Activated CD8-positive, alpha-beta T cell treated with anti-CD3 and anti-CD28 coated beads for 36 hours (primary cell): ENCODE measurements around the gene SLC4A4. TPM values are rescaled to one million over a fixed set of nuclear protein-coding genes. Genes with fewer than 3 reads are reported as not detected.

Experiments
- ATAC-seq: fragments of 200-7000 bp; cut with Tn5 transposase; one replicate; pipeline ENCODE4 v1.10.0; 2021; ENCODE audit warnings: mild to moderate bottlenecking, moderate library complexity
- CTCF ChIA-PET: fragments of 350-600 bp; sonication (Branson Sonifier 250); formaldehyde crosslinking; loops from one replicate; lab custom pipeline; 2021; ENCODE audit warnings: antibody characterized with exemption; lab: Charles Lee
- POLR2A ChIA-PET: fragments of 350-600 bp; sonication (Branson Sonifier 250); formaldehyde crosslinking; loops from one replicate; lab custom pipeline; 2021; ENCODE audit warnings: antibody characterized with exemption; lab: Charles Lee
- DNase-seq: peaks from one replicate; pipeline ENCODE4 v3.0.0-alpha.2; 2020
- H3K27ac Mint-ChIP-seq: one replicate; pipeline ENCODE4 v1.8.0; 2021; ENCODE audit warnings: mild to moderate bottlenecking, mixed read lengths
- H3K27me3 Mint-ChIP-seq: one replicate; pipeline ENCODE4 v1.8.0; 2021; ENCODE audit warnings: mixed read lengths
- H3K36me3 Mint-ChIP-seq: one replicate; pipeline ENCODE4 v1.8.0; 2021; ENCODE audit warnings: low read depth, mixed read lengths
- H3K4me1 Mint-ChIP-seq: one replicate; pipeline ENCODE4 v1.8.0; 2021; ENCODE audit warnings: low read depth, mixed read lengths
- H3K4me3 Mint-ChIP-seq: one replicate; pipeline ENCODE4 v1.8.0; 2021; ENCODE audit warnings: mild to moderate bottlenecking, moderate library complexity, mixed read lengths
- H3K9me3 Mint-ChIP-seq: one replicate; pipeline ENCODE4 v1.8.0; 2021; ENCODE audit warnings: mixed read lengths
- CTCF ChIP-seq: fragments of 200-600 bp; IDR thresholded peaks from one replicate; pipeline ENCODE4 v1.8.0; 2022; ENCODE audit warnings: antibody characterized with exemption, mild to moderate bottlenecking
- intact Hi-C: fragments of 100-400 bp; cut with micrococcal nuclease; formaldehyde crosslinking; loops from one replicate; pipeline ENCODE4 v1.10.0; 2022
- total RNA-seq, 2 experiments: library from RNA; stranded (reverse); gene quantifications; one replicate each; pipeline ENCODE4 v1.2.3, GENCODE V29; 2021

Gene SLC4A4
- total RNA-seq, 2 experiments from 2014 or later, result 0.59 to 0.81 TPM

GRCh38 chr4:71608678-71609071, 269.9 kb downstream of the SLC4A4 start:
- ATAC-seq (no peak), DNase-seq (no peak)
- Mint-ChIP-seq H3K27ac (no peak overlapping the region), H3K36me3 (no peaks in the 10 kb centered on the region), H3K4me1 (no peaks in the 10 kb centered on the region), H3K4me3 (no peak overlapping the region), H3K27me3 (peaks cover 5% of the 10 kb centered on the region), H3K9me3 (no peaks in the 10 kb centered on the region)
- TF ChIP-seq CTCF, result no peak
- intact Hi-C loops, result no loop called here
- ChIA-PET CTCF (no interaction called here), POLR2A (no interaction called here)

GRCh38 chr4:71609167-71609566, 270.3 kb downstream of the SLC4A4 start:
- no peak for DNase-seq
- intact Hi-C loops, result no loop called here
- H3K36me3 Mint-ChIP-seq, result no peaks in the 10 kb centered on the region
- no peak for ATAC-seq
- no peaks in the 10 kb centered on the region for H3K9me3 Mint-ChIP-seq
- POLR2A ChIA-PET, result no interaction called here
- peaks cover 5% of the 10 kb centered on the region for H3K27me3 Mint-ChIP-seq
- CTCF ChIA-PET, result no interaction called here
- H3K27ac Mint-ChIP-seq, result no peak overlapping the region
- H3K4me1 Mint-ChIP-seq, result no peaks in the 10 kb centered on the region
- TF ChIP-seq CTCF, result no peak
- no peak overlapping the region for H3K4me3 Mint-ChIP-seq

GRCh38 chr4:71609651-71610050, 270.8 kb downstream of the SLC4A4 start:
- ATAC-seq (no peak), DNase-seq (no peak)
- Mint-ChIP-seq H3K36me3 (no peaks in the 10 kb centered on the region), H3K27ac (no peak overlapping the region), H3K27me3 (peaks cover 5% of the 10 kb centered on the region), H3K9me3 (no peaks in the 10 kb centered on the region), H3K4me3 (no peak overlapping the region), H3K4me1 (no peaks in the 10 kb centered on the region)
- TF ChIP-seq CTCF, result no peak
- POLR2A ChIA-PET, result no interaction called here
- intact Hi-C loops, result no loop called here
- CTCF ChIA-PET, result no interaction called here

- DNase-seq (no peak), ATAC-seq (no peak)
- no peaks in the 10 kb centered on the region for H3K9me3 Mint-ChIP-seq
- intact Hi-C loops, result no loop called here
- H3K27ac Mint-ChIP-seq, result no peak overlapping the region
- H3K36me3 Mint-ChIP-seq, result no peaks in the 10 kb centered on the region
- CTCF ChIA-PET, result no interaction called here
- peaks cover 4% of the 10 kb centered on the region for H3K27me3 Mint-ChIP-seq
- H3K4me1 Mint-ChIP-seq, result no peaks in the 10 kb centered on the region
- no peak overlapping the region for H3K4me3 Mint-ChIP-seq
- no peak for TF ChIP-seq CTCF
- POLR2A ChIA-PET, result no interaction called here
Measured at GRCh38 chr4:71614621-71615020, 275.8 kb downstream of the SLC4A4 start.

GRCh38 chr4:71616168-71616811, 277.5 kb downstream of the SLC4A4 start:
- no peaks in the 10 kb centered on the region for H3K27me3 Mint-ChIP-seq
- H3K9me3 Mint-ChIP-seq, result no peaks in the 10 kb centered on the region
- H3K4me1 Mint-ChIP-seq, result no peaks in the 10 kb centered on the region
- no peak overlapping the region for H3K27ac Mint-ChIP-seq
- ChIA-PET CTCF (no interaction called here), POLR2A (no interaction called here)
- no peak overlapping the region for H3K4me3 Mint-ChIP-seq
- no peak for ATAC-seq
- DNase-seq, result no peak
- no peak for TF ChIP-seq CTCF
- intact Hi-C loops, result no loop called here
- no peaks in the 10 kb centered on the region for H3K36me3 Mint-ChIP-seq
